HG03139 (cell line): Measurements from ENCODE around the gene FETUB.
"Not testable (repeated sequence)": the region's sequence is repeated elsewhere in the genome, so short reads cannot be mapped to it uniquely, and the experiment has no call there.

Source experiments
- ATAC-seq: cut with Tn5 transposase; IDR thresholded peaks from one replicate; pipeline ENCODE4 v1.9.1; 2021; ENCODE audit not compliant: unreplicated experiment

Gene FETUB

DNA sequence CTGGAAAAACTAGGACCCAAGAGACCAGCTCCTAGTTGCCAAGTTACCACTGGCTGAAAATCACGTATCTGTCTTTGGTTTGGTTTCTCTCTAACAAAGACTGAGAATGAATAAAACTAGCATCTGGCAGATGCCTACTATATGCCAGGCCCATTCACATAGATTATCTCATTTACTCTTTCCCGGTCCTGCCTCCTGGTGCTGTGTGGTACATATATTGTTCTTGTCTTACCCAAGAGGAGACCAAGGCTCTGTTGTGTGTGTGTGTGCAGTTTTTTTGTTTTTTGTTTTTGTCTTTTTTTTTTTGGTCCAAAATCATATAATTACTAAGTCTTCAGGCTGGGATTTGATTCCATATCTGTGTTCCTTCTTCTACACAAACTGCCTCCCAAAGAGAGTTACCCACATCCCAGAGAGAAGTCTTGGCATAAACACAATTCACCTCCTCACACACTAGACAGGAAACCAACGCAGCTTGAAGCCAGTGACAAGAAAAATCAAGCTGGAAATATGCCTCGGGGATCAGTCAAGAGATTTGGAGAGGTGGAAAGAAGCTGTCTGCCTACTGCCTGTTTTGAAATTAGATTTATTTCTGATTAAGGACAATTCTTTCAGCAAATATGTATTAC lies 26.4 kb upstream of the FETUB start:
- no peak for ATAC-seq

- no peak for ATAC-seq
These were observed 26.0 kb upstream of the FETUB start for GRCh38 chr3:186614266-186614596.

DNA sequence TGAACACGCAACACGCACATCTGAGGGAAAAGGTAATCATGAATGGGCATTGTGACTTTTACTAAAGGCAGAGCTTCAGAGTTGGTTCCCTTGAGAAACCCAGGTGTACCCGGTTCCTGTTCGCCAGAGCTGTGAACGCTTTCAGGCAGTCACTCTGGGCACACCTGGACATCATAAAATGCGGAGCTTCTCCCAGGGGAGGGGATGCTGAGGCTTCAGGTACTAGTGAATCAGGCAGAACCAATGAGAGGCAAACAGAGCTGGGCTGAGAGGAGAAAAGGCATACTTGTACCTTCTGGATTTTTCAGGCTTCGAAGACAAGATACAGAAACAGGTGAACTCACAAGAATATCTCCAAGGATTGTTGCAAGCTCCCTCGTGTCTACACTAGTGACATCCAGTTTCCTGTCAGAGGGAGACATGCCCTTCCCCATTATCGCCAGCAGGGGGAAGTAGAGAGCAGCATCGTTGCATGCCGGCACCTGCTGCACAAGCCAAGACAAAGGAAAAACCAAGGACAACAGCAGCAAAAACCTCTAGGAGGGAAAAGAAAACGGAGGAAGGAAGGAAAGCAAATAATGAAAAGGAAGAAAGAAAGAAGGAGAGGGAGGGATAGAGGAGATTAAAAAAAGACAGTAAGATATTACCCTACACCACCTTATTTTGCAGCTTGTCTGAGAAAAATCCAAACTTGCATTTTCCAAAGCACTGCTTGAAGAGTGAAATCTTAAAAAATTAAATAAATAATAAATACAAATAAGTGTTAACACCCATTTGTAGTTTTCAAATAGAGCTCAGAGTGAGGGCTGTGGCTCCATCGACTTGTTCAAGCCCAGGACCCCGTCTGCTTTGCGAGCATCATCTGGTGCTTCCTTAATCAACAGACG lies 25.4 kb upstream of the FETUB start:
- ATAC-seq, result no peak

DNA sequence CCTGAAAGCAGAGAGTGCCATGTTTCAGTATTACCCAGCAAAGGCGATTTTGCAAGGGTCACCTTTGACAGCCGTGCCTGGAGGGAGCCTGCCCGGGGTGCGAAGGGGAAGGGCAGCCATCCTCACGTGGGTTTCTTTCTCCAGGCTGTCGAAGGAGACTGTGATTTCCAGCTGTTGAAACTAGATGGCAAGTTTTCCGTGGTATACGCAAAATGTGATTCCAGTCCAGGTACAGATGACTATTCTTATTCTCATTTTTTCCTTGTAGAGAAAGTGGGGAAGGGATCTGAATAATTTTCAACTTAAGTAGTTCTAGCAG lies 23.9 kb upstream of the FETUB start:
- ATAC-seq, result no peak

- peak; percentile 89 for ATAC-seq
These were observed 22.9 kb upstream of the FETUB start for GRCh38 chr3:186617036-186617946.

- no peak for ATAC-seq
These were observed 21.8 kb upstream of the FETUB start for GRCh38 chr3:186618318-186618938.

GRCh38 chr3:186619787-186620212 lies 20.4 kb upstream of the FETUB start:
- ATAC-seq, result no peak

DNA sequence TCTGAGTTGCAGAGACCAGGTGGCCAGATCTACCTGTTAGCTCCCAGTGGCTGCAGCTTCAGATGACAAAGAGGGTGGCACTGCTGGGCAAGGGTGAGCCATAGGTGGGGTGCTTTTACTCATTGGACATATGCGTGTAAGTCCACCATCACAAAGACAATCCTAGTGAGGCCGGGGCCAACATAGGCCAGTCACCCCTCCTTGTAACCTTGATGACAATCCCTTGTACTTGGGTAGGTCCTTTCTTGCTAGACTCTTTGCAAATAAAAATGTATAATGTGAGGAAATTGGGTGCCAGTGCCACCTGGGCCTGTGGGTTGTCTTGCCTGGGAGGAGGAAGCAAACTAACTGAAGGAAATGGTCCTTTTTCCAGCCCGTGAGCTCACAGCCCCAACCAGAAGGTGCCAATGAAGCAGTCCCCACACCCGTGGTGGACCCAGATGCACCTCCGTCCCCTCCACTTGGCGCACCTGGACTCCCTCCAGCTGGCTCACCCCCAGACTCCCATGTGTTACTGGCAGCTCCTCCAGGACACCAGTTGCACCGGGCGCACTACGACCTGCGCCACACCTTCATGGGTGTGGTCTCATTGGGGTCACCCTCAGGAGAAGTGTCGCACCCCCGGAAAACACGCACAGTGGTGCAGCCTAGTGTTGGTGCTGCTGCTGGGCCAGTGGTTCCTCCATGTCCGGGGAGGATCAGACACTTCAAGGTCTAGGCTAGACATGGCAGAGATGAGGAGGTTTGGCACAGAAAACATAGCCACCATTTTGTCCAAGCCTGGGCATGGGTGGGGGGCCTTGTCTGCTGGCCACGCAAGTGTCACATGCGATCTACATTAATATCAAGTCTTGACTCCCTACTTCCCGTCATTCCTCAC lies 19.7 kb upstream of the FETUB start:
- ATAC-seq, result no peak

DNA sequence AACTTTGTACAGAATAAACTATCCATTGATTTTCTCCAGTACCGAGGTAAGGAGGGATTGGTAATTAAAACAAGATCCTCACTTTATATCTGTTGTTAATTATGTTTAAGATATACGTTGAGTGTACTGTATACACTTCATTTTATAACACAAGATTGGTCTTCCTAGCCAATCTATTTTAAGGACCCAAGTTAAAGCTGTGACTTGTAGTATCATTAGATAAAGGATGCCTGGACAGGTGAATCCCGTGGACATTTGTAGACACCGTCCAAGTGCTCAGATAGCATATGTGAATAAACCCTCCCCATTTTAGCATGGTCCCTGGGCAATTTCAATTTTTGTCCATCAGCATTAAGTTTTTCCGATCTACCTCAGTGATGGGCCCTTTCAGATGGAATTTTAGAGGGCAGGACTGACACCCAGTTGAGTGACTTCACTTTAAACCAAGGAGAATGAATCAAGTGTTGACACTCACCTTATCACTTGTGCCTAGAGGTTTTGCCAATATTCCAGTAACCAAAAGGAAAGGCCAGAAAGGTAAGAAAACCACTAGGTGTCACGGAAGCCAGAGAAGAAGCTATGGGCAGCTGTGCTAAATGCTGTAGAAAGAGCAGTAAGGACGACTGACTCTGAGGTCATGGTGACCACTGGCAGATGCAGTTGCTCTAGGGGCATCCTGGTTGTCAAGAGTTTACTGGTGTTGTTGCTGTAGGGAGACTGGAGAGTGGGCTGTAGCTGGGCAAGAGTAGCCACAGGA lies 18.1 kb upstream of the FETUB start:
- no peak for ATAC-seq

DNA sequence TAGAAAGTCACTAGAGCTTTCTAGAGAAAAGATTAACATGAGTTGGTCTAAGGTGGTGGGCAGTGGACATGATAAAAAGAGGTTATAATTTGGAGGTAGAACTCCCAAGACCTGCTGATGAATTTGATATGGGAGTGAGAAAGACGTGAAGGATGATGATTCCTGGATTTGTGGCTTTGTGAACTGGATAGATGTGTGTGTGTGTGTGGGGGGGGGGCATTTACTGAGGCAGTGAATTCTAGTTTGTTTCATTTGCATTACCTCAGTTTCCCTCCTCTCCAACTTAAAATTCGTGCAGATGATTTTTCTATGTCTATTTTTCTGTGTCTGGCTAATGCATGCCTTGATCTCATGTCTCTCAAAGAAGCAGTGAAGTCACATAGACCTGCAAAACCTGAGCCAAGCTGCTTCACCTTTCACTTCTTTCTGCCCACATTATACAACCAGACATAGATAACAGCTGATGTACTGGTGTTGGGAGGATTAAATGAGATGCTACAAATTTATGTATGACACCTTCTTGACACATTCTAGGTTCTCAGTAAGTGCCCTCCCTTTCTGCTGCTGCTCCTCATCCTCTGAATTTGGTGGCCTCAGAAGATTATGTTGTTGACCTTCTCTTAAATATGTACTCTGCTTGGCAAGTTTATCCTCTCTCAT lies 17.4 kb upstream of the FETUB start:
- no peak for ATAC-seq

DNA sequence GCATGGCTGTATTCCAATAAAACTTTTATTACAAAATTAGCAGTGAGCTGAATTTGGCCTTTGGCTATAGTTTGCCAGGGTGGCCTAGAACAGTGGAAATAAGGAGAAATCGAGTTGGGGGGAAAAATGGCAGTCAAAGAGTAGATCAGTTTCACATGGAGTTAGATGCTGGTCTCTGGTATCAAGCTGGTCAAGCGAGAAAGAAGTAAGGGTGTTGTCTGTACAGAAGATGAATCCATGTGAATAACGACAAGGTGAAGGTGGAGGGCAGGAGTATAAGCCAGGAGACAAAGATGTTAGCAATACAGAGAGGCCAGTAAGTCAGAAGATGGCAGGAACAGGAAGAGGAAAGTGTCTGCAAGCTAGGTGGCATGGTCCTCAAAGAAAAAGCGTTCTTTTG lies 15.6 kb upstream of the FETUB start:
- ATAC-seq, result no peak

DNA sequence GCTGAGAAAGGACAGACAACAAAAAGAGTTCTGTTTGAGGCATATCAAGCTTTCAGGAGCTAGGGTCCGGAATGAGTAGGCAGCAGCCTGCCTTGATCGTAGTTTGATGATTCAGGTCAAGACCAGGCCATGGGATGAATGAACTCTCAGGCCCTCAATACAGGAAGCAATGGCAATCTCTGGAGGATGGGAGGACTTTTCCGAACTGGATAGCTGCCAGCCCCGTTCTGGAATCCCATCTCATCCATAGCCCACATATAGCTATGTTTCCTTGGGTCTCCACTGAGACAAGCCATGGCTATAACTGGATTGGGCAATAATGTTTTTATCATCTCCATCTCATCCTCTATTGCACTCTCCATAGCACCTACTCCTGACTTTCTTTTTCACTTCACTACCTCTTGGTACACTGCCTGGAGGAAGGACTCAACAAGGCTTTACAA lies 14.6 kb upstream of the FETUB start:
- ATAC-seq, result no peak

- no peak for ATAC-seq
These were observed 13.8 kb upstream of the FETUB start for GRCh38 chr3:186626254-186626847.

GRCh38 chr3:186627852-186628414 lies 12.3 kb upstream of the FETUB start:
- ATAC-seq, result no peak

DNA sequence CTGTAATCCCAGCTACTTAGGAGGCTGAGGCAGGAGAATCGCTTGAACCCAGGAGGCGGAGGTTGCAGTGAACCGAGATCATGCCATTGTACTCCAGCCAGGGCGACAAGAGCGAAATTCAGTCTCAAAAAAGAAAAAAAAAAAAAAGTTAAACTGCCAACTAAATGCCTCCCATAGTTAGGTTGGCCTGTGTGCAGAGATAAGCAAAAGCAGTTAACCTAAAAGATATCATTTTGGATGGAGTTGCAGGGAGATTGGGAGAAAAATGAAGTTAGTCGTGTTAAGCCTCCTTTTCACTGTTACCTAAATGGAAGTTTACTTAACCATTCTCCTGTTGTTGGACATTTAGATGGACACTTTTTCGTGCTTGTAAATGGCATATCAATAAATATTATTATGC lies 11.4 kb upstream of the FETUB start:
- ATAC-seq, result no peak

DNA sequence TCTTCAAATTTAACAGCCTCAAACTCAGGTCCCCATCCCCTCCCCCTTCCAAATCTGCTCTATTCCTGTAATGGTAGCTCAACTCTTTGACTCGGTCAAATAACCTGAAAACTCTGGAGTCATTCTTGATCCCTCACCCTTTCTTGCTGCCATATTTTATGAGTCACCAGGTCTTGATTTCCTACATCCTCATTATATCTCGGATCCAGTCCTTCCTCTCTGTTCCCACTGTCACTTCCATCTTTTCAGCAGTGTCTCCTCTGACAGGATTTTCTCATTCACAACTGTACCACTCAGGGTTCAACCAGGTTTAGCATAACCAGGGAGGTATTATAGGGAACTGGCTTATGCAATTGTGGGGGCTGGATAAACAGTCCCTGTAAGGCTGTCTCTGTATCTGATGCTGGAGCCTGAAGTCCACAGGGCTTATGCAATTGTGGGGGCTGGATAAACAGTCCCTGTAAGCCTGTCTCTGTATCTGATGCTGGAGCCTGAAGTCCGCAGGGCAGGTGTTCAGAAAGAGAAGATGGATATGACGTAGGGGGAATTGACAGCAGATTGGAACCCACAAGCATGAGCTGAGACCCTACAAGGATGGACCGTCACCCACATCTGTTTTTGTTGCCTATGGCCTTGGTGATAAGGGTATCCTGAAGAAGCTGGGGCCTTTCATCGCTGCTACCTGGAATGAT lies 9.1 kb upstream of the FETUB start:
- no peak for ATAC-seq

DNA sequence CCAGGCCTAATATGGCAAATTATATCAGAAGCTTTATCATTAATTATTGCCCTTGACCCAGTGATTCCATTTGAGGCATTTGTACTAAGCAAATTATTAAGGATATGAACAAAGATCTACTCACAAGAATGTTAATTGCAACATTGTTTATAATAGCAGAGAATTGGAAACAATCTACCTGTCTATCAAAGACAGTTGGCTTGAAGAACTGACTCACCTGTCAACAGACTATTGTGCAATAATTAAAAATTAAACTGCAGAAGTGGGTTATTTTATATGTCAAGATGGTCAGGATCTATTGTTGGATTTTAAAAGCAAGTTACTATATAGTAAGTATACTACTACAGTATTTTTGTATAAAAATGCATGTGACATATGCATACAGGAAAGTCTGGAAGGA lies 6.7 kb upstream of the FETUB start:
- no peak for ATAC-seq

- ATAC-seq, result not testable (repeated sequence)
These were observed 6.0 kb upstream of the FETUB start for GRCh38 chr3:186634207-186634606.
